HFF-Myc (cell line): Measurements from ENCODE around the gene DTNBP1.

Experiments used
- DNase-seq: peaks from one replicate; pipeline ENCODE4 v3.0.0-alpha.2; 2011; ENCODE audit warnings: low read depth; ENCODE audit errors: extremely low read depth
- H3K4me3 ChIP-seq: replicated peaks from 2 replicates; pipeline ENCODE4 v1.5.1; 2011; ENCODE audit warnings: low read depth, mild to moderate bottlenecking, control low read depth, low read length
- TF ChIP-seq, protein P1 (sequence below): IDR thresholded peaks from 2 replicates; pipeline ENCODE4 v1.5.1; 2012; ENCODE audit warnings: mild to moderate bottlenecking, low read depth, low read length, control low read depth; ENCODE audit errors: missing control alignments

Gene DTNBP1

GRCh38 chr6:15484821-15485220 lies 178.0 kb downstream of the DTNBP1 start:
- no peak for DNase-seq
- TF ChIP-seq, protein P1, sequence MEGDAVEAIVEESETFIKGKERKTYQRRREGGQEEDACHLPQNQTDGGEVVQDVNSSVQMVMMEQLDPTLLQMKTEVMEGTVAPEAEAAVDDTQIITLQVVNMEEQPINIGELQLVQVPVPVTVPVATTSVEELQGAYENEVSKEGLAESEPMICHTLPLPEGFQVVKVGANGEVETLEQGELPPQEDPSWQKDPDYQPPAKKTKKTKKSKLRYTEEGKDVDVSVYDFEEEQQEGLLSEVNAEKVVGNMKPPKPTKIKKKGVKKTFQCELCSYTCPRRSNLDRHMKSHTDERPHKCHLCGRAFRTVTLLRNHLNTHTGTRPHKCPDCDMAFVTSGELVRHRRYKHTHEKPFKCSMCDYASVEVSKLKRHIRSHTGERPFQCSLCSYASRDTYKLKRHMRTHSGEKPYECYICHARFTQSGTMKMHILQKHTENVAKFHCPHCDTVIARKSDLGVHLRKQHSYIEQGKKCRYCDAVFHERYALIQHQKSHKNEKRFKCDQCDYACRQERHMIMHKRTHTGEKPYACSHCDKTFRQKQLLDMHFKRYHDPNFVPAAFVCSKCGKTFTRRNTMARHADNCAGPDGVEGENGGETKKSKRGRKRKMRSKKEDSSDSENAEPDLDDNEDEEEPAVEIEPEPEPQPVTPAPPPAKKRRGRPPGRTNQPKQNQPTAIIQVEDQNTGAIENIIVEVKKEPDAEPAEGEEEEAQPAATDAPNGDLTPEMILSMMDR, result no peak
- no peak overlapping the region for H3K4me3 ChIP-seq

DNA sequence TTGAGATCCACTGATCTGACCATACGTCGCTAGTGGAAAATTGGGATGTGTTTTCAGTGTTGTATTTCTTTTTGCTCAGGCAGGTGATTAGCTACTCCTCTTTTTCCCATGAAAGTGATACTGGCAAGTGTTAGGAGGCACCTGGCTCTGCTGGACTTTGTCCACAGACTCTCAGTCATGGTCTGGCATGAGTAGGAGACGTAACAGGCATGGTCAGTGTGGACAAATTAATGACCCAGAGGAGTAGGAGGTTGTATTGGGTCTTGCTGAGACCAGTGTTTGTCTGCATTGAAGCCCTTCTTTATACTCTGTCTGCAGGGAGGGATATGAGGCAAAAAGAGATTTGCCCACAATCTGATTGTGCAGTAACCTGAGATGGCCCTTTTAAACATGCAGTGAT lies 178.7 kb downstream of the DTNBP1 start:
- no peak overlapping the region for H3K4me3 ChIP-seq
- TF ChIP-seq, protein P1, result no peak
- no peak for DNase-seq

DNA sequence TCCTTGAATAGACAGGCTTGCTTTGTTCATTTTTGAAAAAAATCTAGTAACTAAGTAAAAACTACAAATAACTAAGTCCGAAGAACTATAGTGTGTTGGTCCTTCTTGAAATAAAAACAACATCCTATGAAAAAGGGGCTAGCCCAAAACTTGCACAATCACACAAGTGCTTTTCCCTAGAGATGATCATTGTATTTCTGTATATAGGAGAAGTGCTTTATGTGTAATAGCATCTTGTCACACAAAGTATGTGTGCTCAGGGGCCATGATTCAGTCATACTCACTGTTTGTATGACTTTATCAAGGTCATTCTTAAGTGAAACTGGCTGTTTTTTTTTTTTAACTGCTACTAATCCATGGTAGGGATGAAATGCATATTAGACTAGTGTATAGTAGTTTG lies 179.8 kb downstream of the DTNBP1 start:
- no peak for DNase-seq
- H3K4me3 ChIP-seq, result no peak overlapping the region
- TF ChIP-seq, protein P1, result no peak

DNA sequence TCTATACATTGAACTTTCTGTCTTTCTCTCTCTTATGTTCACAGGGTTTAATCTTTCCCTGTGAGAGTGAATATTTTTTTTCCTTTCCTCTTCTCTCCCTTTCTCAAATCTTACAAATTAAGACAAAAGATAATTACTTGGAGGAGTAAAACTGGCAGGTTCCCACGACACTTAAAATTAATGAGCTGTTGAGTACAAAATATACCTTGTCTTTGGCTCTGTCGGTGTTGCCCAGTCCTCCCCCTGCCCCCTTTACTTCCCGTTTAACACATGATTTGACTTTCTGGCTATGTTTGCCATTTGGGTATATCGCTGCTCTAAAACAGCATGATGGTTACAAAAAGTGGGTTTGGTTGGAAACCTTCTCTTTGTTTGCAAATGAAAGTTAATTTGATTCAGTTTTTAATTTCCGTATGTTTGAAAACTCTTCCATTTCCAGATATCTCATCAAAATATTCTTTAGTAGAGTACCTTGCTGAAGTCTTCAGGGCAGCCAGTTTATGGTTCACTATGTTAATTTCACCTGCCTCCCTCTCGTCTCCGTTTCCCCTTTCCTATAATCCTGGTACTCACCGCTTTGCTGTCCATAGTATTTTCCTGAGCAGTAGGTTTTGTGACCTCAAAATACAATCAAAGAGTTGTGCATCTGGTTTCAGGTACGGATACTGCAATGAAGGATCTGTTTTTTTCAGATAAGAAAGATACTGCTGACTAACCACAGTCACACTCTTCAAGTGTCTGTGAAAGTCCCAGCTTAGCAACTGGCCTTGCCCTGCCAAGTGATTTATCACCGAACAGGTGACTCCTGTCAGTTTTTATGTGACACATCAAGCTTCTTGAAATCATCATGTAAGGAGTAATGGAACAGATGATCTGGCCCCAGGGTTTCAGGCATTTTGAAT lies 181.2 kb downstream of the DTNBP1 start:
- no peak for DNase-seq
- no peak overlapping the region for H3K4me3 ChIP-seq
- TF ChIP-seq, protein P1, result no peak

GRCh38 chr6:15480525-15480924 lies 182.3 kb downstream of the DTNBP1 start:
- no peak overlapping the region for H3K4me3 ChIP-seq
- TF ChIP-seq, protein P1, result no peak
- no peak for DNase-seq

DNA sequence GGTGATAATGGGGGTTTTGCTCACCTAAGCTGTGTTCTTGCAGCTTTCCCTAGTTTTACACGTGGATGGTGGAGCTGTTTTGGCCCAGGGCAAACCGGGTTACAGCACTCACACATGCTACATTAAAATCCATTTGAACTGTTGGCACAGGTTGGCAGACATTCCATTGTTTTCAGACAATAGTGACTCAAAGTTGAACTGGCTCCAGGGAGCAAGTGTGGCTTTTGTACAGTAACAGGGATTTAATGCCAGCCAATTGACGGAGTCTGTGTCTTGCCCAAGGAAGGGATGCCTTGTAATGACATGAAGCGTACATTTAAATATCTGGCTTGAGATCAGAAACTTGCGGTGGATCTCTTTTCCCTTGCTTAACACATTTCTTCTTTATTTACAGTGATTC lies 183.1 kb downstream of the DTNBP1 start:
- TF ChIP-seq, protein P1, result no peak
- DNase-seq, result no peak
- no peak overlapping the region for H3K4me3 ChIP-seq
